HepG2 (cell line): ENCODE results near the gene ZFYVE26. TPM values are rescaled to one million over a fixed set of nuclear protein-coding genes. Genes with fewer than 3 reads are reported as not detected.

ENCODE experiments used
- ATAC-seq: fragments of 200-7000 bp; cut with Tn5 transposase; 3 replicates; pipeline ENCODE4 v1.9.1; 2020; ENCODE audit warnings: mild to moderate bottlenecking, moderate library complexity
- BruUV-seq: library from RNA; stranded (reverse); fragments of 400-500 nt; replicated peaks from 2 replicates; lab custom pipeline; 2021; lab: Mats Ljungman, UMichigan
- CTCF ChIA-PET: fragments of 300-600 bp; formaldehyde crosslinking; extraction: SDS; loops from one replicate; lab custom pipeline; 2021; ENCODE audit warnings: low total read pairs, inconsistent platforms, low intra/inter-chr PET ratio; lab: Yijun Ruan, JAX
- POLR2A ChIA-PET: fragments of 350-600 bp; sonication (Branson Sonifier 250); formaldehyde crosslinking; loops from one replicate; lab custom pipeline; 2020; ENCODE audit warnings: antibody characterized with exemption, inconsistent platforms; lab: Yijun Ruan, JAX
- DNase-seq: peaks from one replicate; pipeline ENCODE4 v3.0.0-alpha.2; 2015; ENCODE audit warnings: low spot score
- FAIRE-seq: peaks from 3 replicates; lab custom pipeline; 2011; peaks lifted over from hg19 to GRCh38; lab: Jason Lieb, UNC
- H2AFZ ChIP-seq: one replicate; pipeline ENCODE4 v1.6.1; 2011; ENCODE audit warnings: low read length, inconsistent platforms
- H3K27ac ChIP-seq: fragments of 300-600 bp; 3 replicates; pipeline ENCODE4 v1.8.0; 2011; ENCODE audit warnings: mixed run types, mild to moderate bottlenecking, mixed read lengths, low read length, inconsistent platforms; ENCODE audit not compliant: insufficient read depth; ENCODE audit errors: extremely low read length
- H3K27me3 ChIP-seq, 2 experiments: fragments of 200-600 bp in 1 of 2; 2 replicates in 1 of 2; 3 replicates in 1 of 2; pipeline versions ENCODE4 v1.6.0 to v1.8.0; 2011; ENCODE audit warnings: low read length in 2 of 2, mild to moderate bottlenecking in 2 of 2, moderate library complexity in 2 of 2, inconsistent platforms in 1 of 2; ENCODE audit not compliant: insufficient read depth in 2 of 2, control insufficient read depth in 1 of 2
- H3K36me3 ChIP-seq, 2 experiments: fragments of 200-600 bp in 1 of 2; replicated peaks in 1 of 2; 2 replicates in 1 of 2; 3 replicates in 1 of 2; pipeline versions ENCODE4 v1.5.1 to v1.8.0; 2011; ENCODE audit warnings: low read length in 2 of 2, inconsistent platforms in 1 of 2; ENCODE audit not compliant: insufficient read depth in 2 of 2, control insufficient read depth in 1 of 2
- H3K4me1 ChIP-seq: 2 replicates; pipeline ENCODE4 v1.5.1; 2012; ENCODE audit warnings: low read length, inconsistent platforms; ENCODE audit not compliant: insufficient read depth
- H3K4me2 ChIP-seq: 2 replicates; pipeline ENCODE4 v1.6.0; 2011; ENCODE audit warnings: low read depth, low read length, inconsistent platforms
- H3K4me3 ChIP-seq, 3 experiments: fragments of 200-600 bp in 1 of 3; sonication (generic), shearing (Covaris generic) in 1 of 3; replicated peaks in 1 of 3; 2 replicates each; pipeline ENCODE4 v1.5.1; 2011 to 2016; ENCODE audit warnings: low read length in 3 of 3, inconsistent platforms in 2 of 3, low read depth in 2 of 3, mild to moderate bottlenecking in 2 of 3, control low read depth in 1 of 3, mixed read lengths in 1 of 3; ENCODE audit not compliant: insufficient read depth in 1 of 3
- H3K79me2 ChIP-seq: one replicate; pipeline ENCODE4 v1.6.1; 2011; ENCODE audit warnings: low read length, inconsistent platforms; ENCODE audit not compliant: insufficient read depth
- H3K9ac ChIP-seq: 2 replicates; pipeline ENCODE4 v1.6.0; 2011; ENCODE audit warnings: mild to moderate bottlenecking, low read depth, low read length, inconsistent platforms; ENCODE audit not compliant: insufficient read depth
- H3K9me3 ChIP-seq: 2 replicates; pipeline ENCODE4 v1.5.1; 2012; ENCODE audit warnings: mild to moderate bottlenecking, low read length
- H4K20me1 ChIP-seq: 2 replicates; pipeline ENCODE4 v1.6.0; 2011; ENCODE audit warnings: inconsistent platforms, mild to moderate bottlenecking, low read length, moderate library complexity; ENCODE audit not compliant: insufficient read depth
- ATF5 ChIP-seq: sonication (generic); formaldehyde crosslinking; IDR thresholded peaks from 2 replicates; pipeline ENCODE4 v1.4.0; 2020; ENCODE audit warnings: mild to moderate bottlenecking, low read depth, missing genetic modification reagents
- ATF7 ChIP-seq, 2 experiments: fragments of 450-650 bp in 1 of 2; sonication (generic) in 1 of 2; formaldehyde crosslinking in 1 of 2; IDR thresholded peaks; 2 replicates each; pipeline versions ENCODE4 v1.4.0 to v1.6.1; 2016 to 2020; ENCODE audit warnings: antibody characterized with exemption in 1 of 2, mild to moderate bottlenecking in 1 of 2, missing genetic modification reagents in 1 of 2
- ATRX ChIP-seq: sonication (generic); formaldehyde crosslinking; IDR thresholded peaks from 2 replicates; pipeline ENCODE4 v1.4.0; 2020; ENCODE audit warnings: missing genetic modification reagents, borderline replicate concordance
- BRCA1 ChIP-seq: sonication (generic); formaldehyde crosslinking; IDR thresholded peaks from 2 replicates; pipeline ENCODE4 v1.4.0; 2020; ENCODE audit warnings: missing genetic modification reagents
- CHD2 ChIP-seq: IDR thresholded peaks from 2 replicates; pipeline ENCODE4 v1.6.1; 2011; ENCODE audit warnings: low read depth, low read length, improper control_type of control experiment
- FOXC1 ChIP-seq: sonication (generic); formaldehyde crosslinking; IDR thresholded peaks from 2 replicates; pipeline ENCODE4 v1.8.0; 2022; ENCODE audit warnings: mild to moderate bottlenecking, missing genetic modification reagents, borderline replicate concordance
- HMGA1 ChIP-seq: sonication (generic); formaldehyde crosslinking; conservative IDR thresholded peaks from 2 replicates; pipeline ENCODE4 v1.4.0; 2020; ENCODE audit warnings: missing genetic modification reagents
- KAT8 ChIP-seq: IDR thresholded peaks from 2 replicates; pipeline ENCODE4 v1.6.1; 2016; ENCODE audit warnings: missing genetic modification reagents, missing compliant biosample characterization
- NAIF1 ChIP-seq: sonication (generic); formaldehyde crosslinking; IDR thresholded peaks from 2 replicates; pipeline ENCODE4 v1.5.0; 2020; ENCODE audit warnings: mild to moderate bottlenecking, missing genetic modification reagents, borderline replicate concordance
- PPARG ChIP-seq: conservative IDR thresholded peaks from 2 replicates; pipeline ENCODE4 v1.6.1; 2016; ENCODE audit warnings: missing biosample characterization, missing genetic modification reagents
- THRA ChIP-seq: sonication (generic); formaldehyde crosslinking; IDR thresholded peaks from 2 replicates; pipeline ENCODE4 v1.4.0; 2020; ENCODE audit warnings: missing genetic modification reagents, borderline replicate concordance
- YEATS2 ChIP-seq: sonication (generic); formaldehyde crosslinking; IDR thresholded peaks from 2 replicates; pipeline ENCODE4 v1.4.0; 2020; ENCODE audit warnings: missing genetic modification reagents, borderline replicate concordance
- ZBTB43 ChIP-seq: sonication (generic); formaldehyde crosslinking; conservative IDR thresholded peaks from 2 replicates; pipeline ENCODE4 v1.4.0; 2020; ENCODE audit warnings: missing genetic modification reagents
- ZNF143 ChIP-seq: sonication (generic); formaldehyde crosslinking; IDR thresholded peaks from 2 replicates; pipeline ENCODE4 v1.4.0; 2020; ENCODE audit warnings: missing genetic modification reagents
- ZNF558 ChIP-seq: sonication (generic); formaldehyde crosslinking; IDR thresholded peaks from 2 replicates; pipeline ENCODE4 v1.9.0; 2022; ENCODE audit warnings: mild to moderate bottlenecking, missing genetic modification reagents, borderline replicate concordance
- ZSCAN22 ChIP-seq: sonication (generic); formaldehyde crosslinking; IDR thresholded peaks from 2 replicates; pipeline ENCODE4 v1.4.0; 2020; ENCODE audit warnings: mild to moderate bottlenecking, missing genetic modification reagents
- WGBS: methylation state at CpG from one replicate; pipeline ENCODE4 v1.1.6; 2017; ENCODE audit warnings: low lambda C conversion rate; 5-methylcytosine and 5-hydroxymethylcytosine counted together
- in situ Hi-C: cut with HindIII; loops from 2 replicates; pipeline ENCODE4 v1.10.0; 2017; ENCODE audit warnings: low pct_unique_long_range_greater_than_20kb; ENCODE audit not compliant: extremely low pct_ligation_motif_present
- intact Hi-C: fragments of 100-400 bp; cut with micrococcal nuclease; formaldehyde crosslinking; loops from one replicate; pipeline ENCODE4 v1.10.0; 2022; ENCODE audit not compliant: unreplicated experiment
- polyA plus RNA-seq, 8 experiments: library from polyadenylated mRNA; depleted of rRNA in 3 of 8; stranded (reverse) in 7 of 8; unstranded in 1 of 8; fragments of >200 nt; fragmentation: Illumina TruSeq in 4 of 8; extraction: Trizol in 4 of 8; gene quantifications; 2 replicates each; pipeline versions ENCODE4 v1.2.1 to v1.2.3, GENCODE V29; 2011 to 2016; ENCODE audit warnings: low read depth in 4 of 8, missing spikeins in 1 of 8, mixed read lengths in 1 of 8; ENCODE audit not compliant: insufficient read depth in 1 of 8
- total RNA-seq, 5 experiments: library from RNA; depleted of rRNA; stranded (reverse); fragments of >200 nt; fragmentation: Illumina TruSeq; extraction: Trizol; gene quantifications; 2 replicates each; pipeline ENCODE4 v1.2.3, GENCODE V29; 2016; ENCODE audit warnings: low read depth in 1 of 5

Gene ZFYVE26
- total and polyA plus RNA-seq, 2 of the 13 experiments (the other 11 are each of a cell fraction or from before 2014, with no cell fraction given) = 13.6 to 16.4 TPM

GRCh38 chr14:67831113-67831512 lies 14.7 kb upstream of the ZFYVE26 start:
- Histone ChIP-seq H3K27ac (no peak overlapping the region), H3K9ac (no peak overlapping the region)
- no peak for ATAC-seq
- no peak for TF ChIP-seq YEATS2
- TF ChIP-seq ZBTB43 (CRISPR knock-in tag) = no peak
- TF ChIP-seq HMGA1 (CRISPR knock-in tag) = no peak
- TF ChIP-seq, all 625 proteins: peak for 0
- H3K4me3 ChIP-seq = no peak overlapping the region
- H3K27me3 ChIP-seq = no peaks in the 10 kb centered on the region
- CTCF ChIA-PET = no interaction called here
- peaks cover under 1 to 4% of the 10 kb centered on the region in 2 experiments; a peak in 3 of 5 replicates for H3K36me3 ChIP-seq
- H3K4me1 ChIP-seq = peaks cover 8% of the 10 kb centered on the region; the same call in 1 of the 2 replicates
- intact Hi-C loops (no loop called here), in situ Hi-C loops (no loop called here)
- H3K9me3 ChIP-seq = no peaks in the 10 kb centered on the region
- DNase-seq = no peak
- H3K4me2 ChIP-seq = no peak overlapping the region
- no peaks in the 10 kb centered on the region for H4K20me1 ChIP-seq
- no peaks in the 10 kb centered on the region for H3K79me2 ChIP-seq
- no peak overlapping the region for H2AFZ ChIP-seq
- BruUV-seq = no TSS peak
- WGBS = 95% methylated on average over 8 of the region's 8 CpGs
- POLR2A ChIA-PET = no interaction called here
- no peak for FAIRE-seq

- ATAC-seq (no peak), DNase-seq (no peak), FAIRE-seq (no peak)
- Histone ChIP-seq H3K9ac (peak overlapping the region; percentile 76; the same call in 1 of the 2 replicates), H3K4me2 (peak overlapping the region; percentile 78), H3K27me3 (no peaks in the 10 kb centered on the region; a peak in 1 of 5 replicates), H2AFZ (peak overlapping the region; percentile 94), H3K27ac (no peak overlapping the region), H3K36me3 (no peaks in the 10 kb centered on the region; a peak in 1 of 5 replicates), H3K79me2 (peaks cover 2% of the 10 kb centered on the region), H3K4me1 (peaks cover 23% of the 10 kb centered on the region), H3K9me3 (no peaks in the 10 kb centered on the region), H3K4me3 (peak overlapping the region in 2 of 3 experiments; percentile 84 to 92; a peak in 2 of 6 replicates), H4K20me1 (no peaks in the 10 kb centered on the region)
- intact Hi-C loops (no loop called here), in situ Hi-C loops (no loop called here)
- no TSS peak for BruUV-seq
- POLR2A ChIA-PET = no interaction called here
- CTCF ChIA-PET = no interaction called here
- no peak for TF ChIP-seq ATRX (CRISPR knock-in tag)
- no peak for TF ChIP-seq THRA (CRISPR knock-in tag)
- no peak for TF ChIP-seq FOXC1 (CRISPR knock-in tag)
- TF ChIP-seq CHD2 = no peak
- TF ChIP-seq BRCA1 (CRISPR knock-in tag) = no peak
- TF ChIP-seq ATF5 = no peak
- TF ChIP-seq KAT8 (CRISPR knock-in tag) = no peak
- TF ChIP-seq ZSCAN22 (CRISPR knock-in tag) = no peak
- no peak for TF ChIP-seq ZNF558
- TF ChIP-seq NAIF1 (CRISPR knock-in tag) = no peak
- no peak for TF ChIP-seq ZNF143 (CRISPR knock-in tag)
- no peak for TF ChIP-seq PPARG
- TF ChIP-seq ATF7 (IDR thresholded peaks at IDR 0.05) = no peak
- no peak for TF ChIP-seq ATF7 (CRISPR knock-in tag; IDR thresholded peaks at IDR 0.05)
These were observed 4.7 kb upstream of the ZFYVE26 start for GRCh38 chr14:67821121-67821520.
